DOHH2 (cell line): ENCODE results near the gene C13orf42.

Experiments
- CTCF ChIP-seq: fragments of 200-600 bp; sonication (generic); IDR thresholded peaks from one replicate; pipeline ENCODE4 v1.5.1; 2014; ENCODE audit warnings: antibody characterized with exemption, mild to moderate bottlenecking, low read depth, low read length; ENCODE audit not compliant: poor library complexity, severe bottlenecking
- EZH2phosphoT487 ChIP-seq: fragments of 200-600 bp; sonication (generic); IDR thresholded peaks from 2 replicates; pipeline ENCODE4 v1.6.1; 2017; ENCODE audit warnings: borderline replicate concordance, mild to moderate bottlenecking, antibody characterized with exemption, low read length, moderate library complexity, mixed read lengths

GRCh38 chr13:51050021-51050830, 60.8 kb downstream of the C13orf42 start:
- TF ChIP-seq CTCF (no peak), EZH2phosphoT487 (no peak)
